GM23338 (cell line): ENCODE measurements around the gene NKD1.

Experiments
- CREB1 ChIP-seq: fragments of 250-450 bp; sonication (Bioruptor Pico); IDR thresholded peaks from 2 replicates; pipeline ENCODE4 v1.5.0; 2020; ENCODE audit warnings: low read depth, mild to moderate bottlenecking, moderate library complexity
- EZH2 ChIP-seq: fragments of 200-600 bp; sonication (generic); IDR thresholded peaks from one replicate; pipeline ENCODE4 v1.8.0; 2017; ENCODE audit warnings: antibody characterized with exemption, mild to moderate bottlenecking, low read depth; ENCODE audit not compliant: unreplicated experiment
- EZH2phosphoT487 ChIP-seq: fragments of 200-600 bp; sonication (generic); IDR thresholded peaks from one replicate; pipeline ENCODE4 v1.8.1; 2018; ENCODE audit warnings: antibody characterized with exemption; ENCODE audit not compliant: unreplicated experiment
- POLR2AphosphoS5 ChIP-seq: IDR thresholded peaks from 2 replicates; pipeline ENCODE4 v1.6.1; 2016; ENCODE audit warnings: antibody characterized with exemption, low read depth
- REST ChIP-seq: IDR thresholded peaks from one replicate; pipeline ENCODE4 v1.6.1; 2018; ENCODE audit warnings: antibody characterized with exemption; ENCODE audit not compliant: unreplicated experiment
- ZNF114 ChIP-seq: fragments of 250-450 bp; sonication (Bioruptor Pico); IDR thresholded peaks from 2 replicates; pipeline ENCODE4 v1.5.0; 2020; ENCODE audit warnings: mild to moderate bottlenecking, moderate library complexity
- ZNF331 ChIP-seq: fragments of 250-450 bp; sonication (Bioruptor Pico); IDR thresholded peaks from 2 replicates; pipeline ENCODE4 v1.5.0; 2020; ENCODE audit warnings: low read depth, mild to moderate bottlenecking, moderate library complexity
- TF ChIP-seq, protein P1 (sequence below), 2 experiments: fragments of 200-600 bp in 1 of 2; sonication (generic) in 1 of 2; conservative IDR thresholded peaks; 2 replicates each; pipeline versions ENCODE4 v1.5.1 to v1.6.1; 2016 to 2017; ENCODE audit warnings: antibody characterized with exemption in 2 of 2, low read depth in 2 of 2, mild to moderate bottlenecking in 2 of 2, moderate library complexity in 1 of 2

GRCh38 chr16:50500171-50500874, 47.9 kb upstream of the NKD1 start:
- TF ChIP-seq POLR2AphosphoS5 (no peak), EZH2 (no peak), ZNF114 (CRISPR knock-in tag) (no peak), ZNF331 (CRISPR knock-in tag) (no peak), CREB1 (no peak), EZH2phosphoT487 (no peak), REST (no peak)
- TF ChIP-seq, protein P1, sequence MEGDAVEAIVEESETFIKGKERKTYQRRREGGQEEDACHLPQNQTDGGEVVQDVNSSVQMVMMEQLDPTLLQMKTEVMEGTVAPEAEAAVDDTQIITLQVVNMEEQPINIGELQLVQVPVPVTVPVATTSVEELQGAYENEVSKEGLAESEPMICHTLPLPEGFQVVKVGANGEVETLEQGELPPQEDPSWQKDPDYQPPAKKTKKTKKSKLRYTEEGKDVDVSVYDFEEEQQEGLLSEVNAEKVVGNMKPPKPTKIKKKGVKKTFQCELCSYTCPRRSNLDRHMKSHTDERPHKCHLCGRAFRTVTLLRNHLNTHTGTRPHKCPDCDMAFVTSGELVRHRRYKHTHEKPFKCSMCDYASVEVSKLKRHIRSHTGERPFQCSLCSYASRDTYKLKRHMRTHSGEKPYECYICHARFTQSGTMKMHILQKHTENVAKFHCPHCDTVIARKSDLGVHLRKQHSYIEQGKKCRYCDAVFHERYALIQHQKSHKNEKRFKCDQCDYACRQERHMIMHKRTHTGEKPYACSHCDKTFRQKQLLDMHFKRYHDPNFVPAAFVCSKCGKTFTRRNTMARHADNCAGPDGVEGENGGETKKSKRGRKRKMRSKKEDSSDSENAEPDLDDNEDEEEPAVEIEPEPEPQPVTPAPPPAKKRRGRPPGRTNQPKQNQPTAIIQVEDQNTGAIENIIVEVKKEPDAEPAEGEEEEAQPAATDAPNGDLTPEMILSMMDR (conservative IDR thresholded peaks at IDR 0.05; ENCODE audit: low read depth in 2 of 2) = no peak
